ENCODE results near the gene ACAN.

DNA sequence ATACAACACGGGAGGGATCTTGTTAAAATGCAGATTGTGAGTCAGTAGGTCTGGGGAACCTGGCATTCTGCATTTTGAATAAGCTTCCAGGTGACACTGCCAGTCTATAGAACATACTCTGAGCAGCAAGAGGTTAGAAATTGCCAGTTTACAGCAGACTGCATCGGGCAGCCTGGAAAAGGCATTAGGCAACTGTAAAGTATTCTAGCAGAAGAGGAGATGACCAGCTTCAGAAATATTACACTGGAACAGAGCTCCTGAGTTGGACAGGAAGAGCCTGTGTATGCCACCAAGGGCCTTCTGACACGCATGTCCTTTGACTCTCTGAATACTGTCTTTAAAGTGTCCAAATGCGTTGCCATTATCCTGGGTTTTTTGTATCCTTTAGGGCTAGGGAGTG, 2.5 kb upstream of the ACAN start:
- no peak for TF ChIP-seq POLR2AphosphoS5 (IDR thresholded peaks at IDR 0.05; ENCODE audit: borderline replicate concordance, low read depth, low read length)
- no peak for TF ChIP-seq EZH2 (IDR thresholded peaks at IDR 0.05)

All from SK-N-MC (cell line).